Measurements from ENCODE around the gene PLA2G4D. TPM values are rescaled to one million over a fixed set of nuclear protein-coding genes. Genes with fewer than 3 reads are reported as not detected.

The PLA2G4D gene
- total RNA-seq, 1 donor from 2014 or later, result not detected

DNA sequence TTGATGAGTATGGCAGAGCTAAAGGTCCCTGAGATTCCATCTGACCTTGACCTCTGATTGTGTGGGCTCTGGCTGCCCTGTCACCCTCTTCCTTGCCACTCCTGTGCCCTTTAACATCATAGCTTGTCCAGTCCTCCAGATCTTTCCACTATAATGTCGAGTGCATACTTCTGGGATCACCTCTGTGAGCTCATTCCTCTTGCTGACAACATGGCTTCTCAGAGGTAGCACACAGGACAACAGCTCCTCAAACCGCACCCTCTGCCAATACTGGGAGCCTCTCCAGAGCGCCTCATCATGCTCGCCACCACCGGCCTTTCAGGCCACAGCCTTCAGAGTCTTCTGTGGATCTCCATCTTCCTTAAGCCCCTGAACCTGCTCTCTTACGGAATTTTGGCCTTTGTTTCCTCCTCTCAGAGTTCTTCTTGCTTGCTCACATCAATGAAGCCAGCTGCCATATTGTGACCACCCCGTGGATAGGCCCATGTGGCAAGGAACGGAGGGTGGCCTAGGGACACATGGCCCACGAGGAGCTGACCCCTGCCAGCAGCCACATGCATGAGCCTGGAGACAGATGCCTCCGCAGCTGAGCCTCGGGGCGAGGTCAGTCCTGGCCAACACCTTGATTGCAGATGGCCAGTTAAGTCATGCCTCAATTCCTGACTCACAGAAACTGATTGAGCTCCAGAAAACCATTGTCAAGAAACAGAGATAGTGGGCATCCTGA, 31.1 kb downstream of the PLA2G4D start:
- intact Hi-C loops (cut with DNase I), result no loop called here

DNA sequence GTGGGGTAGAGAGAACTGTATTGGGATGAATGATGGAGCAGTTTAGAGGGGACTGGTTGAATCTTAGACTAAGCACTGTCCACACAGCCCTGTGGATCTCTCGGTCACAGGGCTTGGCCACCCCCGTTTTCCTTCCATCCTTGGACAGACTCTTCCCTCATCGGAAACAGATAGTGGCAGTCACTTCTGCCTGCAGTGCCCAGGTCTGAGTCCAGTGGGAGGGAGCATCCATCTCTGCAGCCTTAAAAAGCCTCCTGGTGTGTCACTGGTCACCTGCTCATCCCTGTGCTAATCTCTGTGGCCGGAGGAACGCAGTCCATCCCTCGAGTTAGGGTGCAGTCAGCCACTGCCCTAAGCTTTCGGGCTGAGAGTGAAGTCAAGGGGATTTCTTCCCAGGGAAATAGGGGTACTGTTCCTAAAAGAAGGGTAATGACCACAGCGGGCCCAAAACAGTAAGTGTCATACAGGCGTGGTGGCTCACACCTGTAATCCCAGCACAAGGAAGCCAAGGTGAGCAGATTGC, 32.0 kb downstream of the PLA2G4D start:
- ATAC-seq (no peak), DNase-seq (ENCODE audit: low spot score) (no peak)
- intact Hi-C loops (cut with DNase I), result no loop called here

More for the DNA sequence above, 31.1 kb downstream of the PLA2G4D start:
- DNase-seq (ENCODE audit: low spot score), result no peak
- ATAC-seq, result no peak

- no peak for DNase-seq (ENCODE audit: low spot score)
- intact Hi-C loops (cut with DNase I), result no loop called here
- no peak for ATAC-seq
Observed at GRCh38 chr15:42060797-42061196, 33.6 kb downstream of the PLA2G4D start.

- intact Hi-C loops (cut with DNase I), result no loop called here
- DNase-seq (ENCODE audit: low spot score) (no peak), ATAC-seq (no peak)
Observed at GRCh38 chr15:42060477-42060763, 33.9 kb downstream of the PLA2G4D start.

DNA sequence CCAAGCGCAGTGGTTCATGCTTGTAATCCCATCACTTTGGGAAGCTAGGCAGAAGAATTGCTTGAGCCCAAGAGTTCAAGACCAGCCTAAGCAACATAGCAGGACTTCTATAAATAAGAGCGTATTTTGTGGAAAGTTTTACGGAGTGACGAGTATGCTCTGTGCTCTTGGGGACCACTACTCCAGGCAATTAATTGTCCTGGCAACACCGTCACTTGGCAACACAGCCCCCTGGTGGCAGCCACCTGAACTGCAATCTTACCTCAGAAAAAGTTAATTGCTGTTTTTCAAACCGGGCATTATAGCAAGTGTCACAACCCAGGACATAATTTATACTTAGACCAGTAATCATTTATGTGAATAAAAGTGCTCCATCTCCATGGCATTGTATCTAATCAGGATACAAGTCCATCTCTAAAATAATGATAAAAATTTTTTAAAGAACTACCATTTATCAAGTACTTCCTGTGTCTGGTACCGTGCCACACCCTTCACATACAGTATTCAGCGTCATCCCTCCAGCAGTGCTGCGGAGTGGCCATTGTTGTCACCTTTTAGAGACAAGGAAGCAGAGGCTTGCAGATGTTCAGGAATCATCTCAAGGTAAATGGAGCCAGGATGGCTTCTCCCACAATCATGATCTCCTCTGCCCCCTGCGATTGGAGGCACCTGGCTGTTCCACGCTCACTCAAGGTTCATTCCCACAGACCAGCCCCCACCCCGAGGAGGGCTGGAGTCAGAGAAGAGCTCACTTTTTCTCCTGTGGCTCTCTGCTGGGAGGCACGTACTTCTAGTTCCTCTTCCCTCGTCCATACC, 34.5 kb downstream of the PLA2G4D start:
- ATAC-seq, result no peak
- intact Hi-C loops (cut with DNase I), result loop anchor here (2.0 to 10.0 kb wide), 2 partner anchors 69 to 175 kb away; no protein-coding TSS in a partner anchor
- peak; percentile 77 for DNase-seq (ENCODE audit: low spot score)

DNA sequence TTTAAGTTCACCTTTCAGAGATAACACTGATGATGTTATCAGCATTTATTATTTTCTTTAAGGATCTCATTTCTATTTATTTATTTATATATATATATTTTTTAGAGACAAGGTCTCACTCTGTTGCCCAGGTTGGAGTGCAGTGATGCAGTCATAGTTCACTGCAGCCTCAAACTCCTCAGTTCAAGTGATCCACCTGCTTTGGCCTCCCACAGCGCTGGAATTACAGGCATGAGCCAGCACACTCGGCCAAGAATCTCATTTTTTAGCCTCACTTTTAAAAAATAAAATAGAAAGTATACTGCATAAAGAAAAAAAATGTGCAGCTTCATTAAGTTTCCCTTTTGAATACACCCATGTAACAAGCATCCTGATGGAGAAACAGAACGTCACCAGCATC, 35.6 kb downstream of the PLA2G4D start:
- no peak for ATAC-seq
- DNase-seq (ENCODE audit: low spot score), result no peak
- intact Hi-C loops (cut with DNase I), result loop anchor here (2.0 to 10.0 kb wide), 2 partner anchors 68 to 174 kb away; no protein-coding TSS in a partner anchor

GRCh38 chr15:42057799-42058646, 36.3 kb downstream of the PLA2G4D start:
- no peak for ATAC-seq
- DNase-seq (ENCODE audit: low spot score), result no peak
- intact Hi-C loops (cut with DNase I), result loop anchor here (2.0 to 10.0 kb wide), 2 partner anchors 67 to 173 kb away; no protein-coding TSS in a partner anchor

GRCh38 chr15:42056934-42057798, 37.2 kb downstream of the PLA2G4D start:
- intact Hi-C loops (cut with DNase I), result loop anchor here (10.0 kb wide), 1 partner anchor 172 kb away; no protein-coding TSS in a partner anchor
- peak; percentile 89 for ATAC-seq
- DNase-seq (ENCODE audit: low spot score), result peak; percentile 74

DNA sequence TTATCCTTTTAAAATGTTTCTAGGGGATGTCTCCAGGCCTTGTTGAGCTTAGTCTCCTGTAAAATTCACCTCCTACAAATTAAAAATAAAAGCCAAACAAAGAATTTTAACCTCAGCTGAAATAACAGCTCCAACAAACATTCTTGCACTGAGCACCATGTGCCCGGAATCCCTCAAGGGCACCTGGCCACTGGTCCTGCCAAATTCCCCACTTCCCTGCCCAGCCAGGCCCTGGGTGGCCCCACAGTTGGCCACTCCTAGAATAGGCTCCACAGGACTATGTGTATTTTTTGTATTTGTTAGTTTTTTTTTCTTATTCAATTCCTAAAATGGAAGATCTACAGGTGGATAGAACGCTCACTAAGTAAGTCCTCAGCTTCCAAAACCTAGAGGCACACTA, 40.4 kb downstream of the PLA2G4D start:
- intact Hi-C loops (cut with DNase I), result loop anchor here (10.0 kb wide), 1 partner anchor 169 kb away; no protein-coding TSS in a partner anchor
- DNase-seq (ENCODE audit: low spot score), result no peak
- ATAC-seq, result no peak

DNA sequence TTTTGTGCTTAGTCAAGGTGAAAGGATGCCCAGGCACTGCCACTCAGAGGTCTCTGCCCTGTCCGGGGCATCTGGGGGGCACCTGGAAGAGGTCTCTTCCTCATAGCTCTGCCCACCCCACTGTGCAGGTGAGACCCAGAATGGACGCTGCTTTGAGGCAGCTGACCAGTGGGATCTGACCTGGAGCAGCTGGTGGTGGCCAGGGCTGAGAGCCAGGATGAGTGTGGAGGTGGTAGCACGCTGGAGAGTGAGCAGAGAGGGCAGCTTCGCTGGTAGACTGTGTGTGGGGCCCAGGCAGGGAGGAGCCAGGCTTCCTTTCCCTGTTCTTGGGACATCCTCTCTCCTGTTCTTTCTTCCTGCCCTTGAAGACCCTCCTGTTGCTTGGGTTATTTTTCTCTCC, 41.4 kb downstream of the PLA2G4D start:
- no peak for ATAC-seq
- no peak for DNase-seq (ENCODE audit: low spot score)
- intact Hi-C loops (cut with DNase I), result loop anchor here (10.0 kb wide), 1 partner anchor 168 kb away; no protein-coding TSS in a partner anchor

GRCh38 chr15:42050484-42051255, 43.7 kb downstream of the PLA2G4D start:
- ATAC-seq, result no peak
- no peak for DNase-seq (ENCODE audit: low spot score)
- intact Hi-C loops (cut with DNase I), result loop anchor here (10.0 kb wide), 1 partner anchor 166 kb away; no protein-coding TSS in a partner anchor

- DNase-seq (ENCODE audit: low spot score), result no peak
- no peak for ATAC-seq
- intact Hi-C loops (cut with DNase I), result no loop called here
Observed at GRCh38 chr15:42048821-42049200, 45.6 kb downstream of the PLA2G4D start.

- intact Hi-C loops (cut with DNase I), result no loop called here
- DNase-seq (ENCODE audit: low spot score) (no peak), ATAC-seq (no peak)
Observed at GRCh38 chr15:42048080-42048820, 46.1 kb downstream of the PLA2G4D start.

GRCh38 chr15:42046597-42046996, 47.8 kb downstream of the PLA2G4D start:
- ATAC-seq (no peak), DNase-seq (ENCODE audit: low spot score) (no peak)
- intact Hi-C loops (cut with DNase I), result no loop called here

GRCh38 chr15:42045211-42045615, 49.1 kb downstream of the PLA2G4D start:
- DNase-seq (ENCODE audit: low spot score) (no peak), ATAC-seq (no peak)
- intact Hi-C loops (cut with DNase I), result no loop called here

GRCh38 chr15:42042602-42043400, 51.6 kb downstream of the PLA2G4D start:
- intact Hi-C loops (cut with DNase I), result no loop called here
- no peak for DNase-seq (ENCODE audit: low spot score)
- ATAC-seq, result no peak
